SK-N-MC (cell line): Measurements from ENCODE around the gene HOATZ.

ENCODE experiments used
- DNase-seq: peaks from one replicate; pipeline ENCODE4 v3.0.0-alpha.2; 2011; ENCODE audit warnings: low read depth, low spot score
- H3K27ac ChIP-seq: fragments of 200-600 bp; sonication (generic); 2 replicates; pipeline ENCODE4 v1.5.1; 2016; ENCODE audit warnings: mixed run types
- H3K36me3 ChIP-seq: fragments of 200-600 bp; sonication (generic); 2 replicates; pipeline ENCODE4 v1.6.1; 2017; ENCODE audit warnings: antibody characterized with exemption, low read length, mixed read lengths; ENCODE audit not compliant: insufficient read depth
- H3K4me3 ChIP-seq: fragments of 200-600 bp; sonication (generic); 2 replicates; pipeline ENCODE4 v1.5.1; 2016
- H3K9ac ChIP-seq: fragments of 200-600 bp; sonication (generic); 2 replicates; pipeline ENCODE4 v1.8.0; 2017; ENCODE audit warnings: mixed run types, mixed read lengths; ENCODE audit not compliant: insufficient read length
- H3K9me3 ChIP-seq: fragments of 200-600 bp; sonication (generic); 2 replicates; pipeline ENCODE4 v1.6.1; 2017; ENCODE audit warnings: low read depth, mild to moderate bottlenecking, antibody characterized with exemption, low read length, moderate library complexity, mixed read lengths
- EZH2 ChIP-seq: fragments of 200-600 bp; sonication (generic); IDR thresholded peaks from one replicate; pipeline ENCODE4 v1.6.1; 2017; ENCODE audit warnings: antibody characterized with exemption
- FOXP2 ChIP-seq: optimal IDR thresholded peaks from 2 replicates; pipeline ENCODE3; 2011; ENCODE audit warnings: mild to moderate bottlenecking, moderate library complexity; ENCODE audit not compliant: insufficient read depth; ENCODE audit errors: extremely low read length, control extremely low read depth
- POLR2AphosphoS5 ChIP-seq: IDR thresholded peaks from 2 replicates; pipeline ENCODE4 v1.6.1; 2012; ENCODE audit warnings: mild to moderate bottlenecking, low read depth, low read length, borderline replicate concordance

HOATZ gene

GRCh38 chr11:111512296-111513239, 2.0 kb upstream of the HOATZ start, which contains the start of gene BTG4:
Gene BTG4, minus strand, starts transcription at chr11:111512386. Its CDS starts 13,610 bp downstream, at chr11:111498776.
- Histone ChIP-seq H3K9ac (no peak within 1 kb of the TSS), H3K4me3 (peak within 1 kb of the TSS; percentile 47), H3K27ac (no peak within 1 kb of the TSS)

DNA sequence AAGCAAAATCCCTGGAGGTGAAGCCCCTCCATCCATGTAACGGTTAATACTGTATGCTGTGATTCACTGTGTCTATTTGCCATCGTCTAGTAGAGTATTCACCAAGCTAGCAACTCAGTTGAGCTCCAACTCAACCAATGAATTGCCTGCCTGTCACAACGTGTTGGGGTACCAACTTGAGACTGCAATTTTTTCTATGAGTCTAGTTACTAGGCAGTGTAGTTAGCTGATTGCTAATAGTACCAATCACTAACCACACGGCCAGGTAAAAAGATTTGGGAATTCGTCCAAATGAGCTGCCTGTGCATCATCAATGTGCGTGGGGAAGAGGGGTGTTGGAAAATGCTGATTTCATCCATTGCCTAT, 1.4 kb upstream of the HOATZ start:
- Histone ChIP-seq H3K27ac (no peak overlapping the region), H3K36me3 (no peaks in the 10 kb centered on the region), H3K4me3 (peak overlapping the region; percentile 47; the same call in 1 of the 2 replicates), H3K9ac (no peak overlapping the region), H3K9me3 (no peaks in the 10 kb centered on the region)
- TF ChIP-seq FOXP2: no peak
- no peak for DNase-seq

More at GRCh38 chr11:111512296-111513239, 2.0 kb upstream of the HOATZ start, which contains the start of gene BTG4:
- Histone ChIP-seq H3K36me3 (no peaks in the 10 kb centered on the region), H3K9me3 (no peaks in the 10 kb centered on the region)
- TF ChIP-seq FOXP2: no peak
- TF ChIP-seq POLR2AphosphoS5: no peak
- TF ChIP-seq EZH2: no peak
- no peak for DNase-seq

- TF ChIP-seq EZH2 (no peak), POLR2AphosphoS5 (no peak), FOXP2 (no peak)
- H3K9ac ChIP-seq: no peak overlapping the region
- no peak overlapping the region for H3K27ac ChIP-seq
- DNase-seq: no peak
- no peak overlapping the region for H3K4me3 ChIP-seq
- no peaks in the 10 kb centered on the region for H3K36me3 ChIP-seq
- H3K9me3 ChIP-seq: no peaks in the 10 kb centered on the region
Measured at GRCh38 chr11:111515591-111515990, 1.0 kb downstream of the HOATZ start.

DNA sequence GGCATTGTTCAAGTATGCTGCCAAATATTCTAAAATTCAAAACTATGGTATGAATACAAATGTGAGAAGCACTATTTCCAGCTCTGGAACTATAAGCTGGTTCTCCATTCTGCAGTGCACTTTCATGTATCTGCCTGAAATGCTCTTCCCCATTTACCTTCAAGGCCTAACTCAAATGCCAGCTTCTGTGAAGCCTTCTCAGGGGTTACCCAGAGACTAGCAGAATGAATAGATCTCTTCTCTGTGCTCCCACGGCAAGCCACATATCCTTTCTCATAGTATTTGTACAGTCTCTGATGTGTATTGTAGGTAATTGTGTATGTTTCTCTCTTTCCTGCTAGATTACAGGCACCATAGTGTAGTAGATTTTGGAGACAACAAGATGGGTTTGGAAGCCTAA, 4.1 kb downstream of the HOATZ start:
- no peak overlapping the region for H3K4me3 ChIP-seq
- no peaks in the 10 kb centered on the region for H3K36me3 ChIP-seq
- TF ChIP-seq POLR2AphosphoS5: no peak
- no peak for TF ChIP-seq FOXP2
- TF ChIP-seq EZH2: no peak
- DNase-seq: no peak
- no peak overlapping the region for H3K27ac ChIP-seq
- H3K9me3 ChIP-seq: no peaks in the 10 kb centered on the region
- no peak overlapping the region for H3K9ac ChIP-seq

DNA sequence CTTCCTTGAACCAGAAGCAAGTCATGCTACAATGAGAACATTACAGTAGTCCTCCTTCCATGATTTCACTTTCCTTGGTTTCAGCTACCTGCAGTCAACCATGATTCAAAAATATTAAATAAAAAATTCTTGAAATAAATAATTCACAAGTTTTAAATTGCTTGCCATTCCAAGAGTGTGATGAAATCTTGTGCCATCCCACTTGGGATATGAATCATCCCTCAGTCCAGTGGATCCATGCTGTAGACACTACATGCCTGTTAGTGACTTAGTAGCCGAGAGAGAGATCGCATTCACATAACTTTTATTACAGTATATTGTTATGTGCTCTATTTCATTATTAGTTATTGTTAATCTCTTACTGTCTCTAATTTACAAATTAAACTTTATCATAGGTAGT, 6.0 kb downstream of the HOATZ start:
- TF ChIP-seq POLR2AphosphoS5 (no peak), FOXP2 (no peak), EZH2 (no peak)
- Histone ChIP-seq H3K4me3 (no peak overlapping the region), H3K36me3 (no peaks in the 10 kb centered on the region), H3K9ac (no peak overlapping the region), H3K27ac (no peak overlapping the region), H3K9me3 (no peaks in the 10 kb centered on the region)
- DNase-seq: no peak

DNA sequence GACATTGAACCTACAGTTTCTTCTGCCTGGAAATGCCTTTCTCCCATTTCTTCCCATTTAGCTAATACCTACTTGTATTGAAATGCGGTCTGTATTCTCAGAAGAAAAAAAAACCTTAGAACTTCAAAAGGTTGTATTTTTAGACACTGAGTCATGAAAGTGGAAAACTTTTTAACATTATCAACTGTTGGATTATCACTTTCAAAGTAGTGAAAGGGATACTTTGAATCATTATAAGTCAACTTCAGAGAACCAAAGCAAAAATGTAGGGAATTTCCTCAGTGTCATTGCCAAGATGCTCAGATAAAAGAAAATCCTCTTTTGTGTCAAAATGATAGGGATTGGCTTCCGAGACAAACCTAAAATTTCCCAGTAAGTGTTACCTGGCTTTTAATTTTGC, 6.6 kb downstream of the HOATZ start:
- Histone ChIP-seq H3K9ac (no peak overlapping the region), H3K27ac (no peak overlapping the region), H3K9me3 (no peaks in the 10 kb centered on the region), H3K4me3 (no peak overlapping the region), H3K36me3 (no peaks in the 10 kb centered on the region)
- DNase-seq: no peak
- no peak for TF ChIP-seq POLR2AphosphoS5
- TF ChIP-seq FOXP2: no peak
- TF ChIP-seq EZH2: no peak

GRCh38 chr11:111522426-111522825, 7.8 kb downstream of the HOATZ start:
- no peak for DNase-seq
- no peak for TF ChIP-seq EZH2
- no peak for TF ChIP-seq FOXP2
- TF ChIP-seq POLR2AphosphoS5: no peak

GRCh38 chr11:111523343-111523742, 8.8 kb downstream of the HOATZ start:
- Histone ChIP-seq H3K4me3 (no peak overlapping the region), H3K27ac (no peak overlapping the region), H3K9me3 (no peaks in the 10 kb centered on the region), H3K9ac (no peak overlapping the region), H3K36me3 (no peaks in the 10 kb centered on the region)
- no peak for DNase-seq
- no peak for TF ChIP-seq EZH2

More at GRCh38 chr11:111522426-111522825, 7.8 kb downstream of the HOATZ start:
- H3K9me3 ChIP-seq: no peaks in the 10 kb centered on the region
- H3K4me3 ChIP-seq: no peak overlapping the region
- no peaks in the 10 kb centered on the region for H3K36me3 ChIP-seq
- no peak overlapping the region for H3K27ac ChIP-seq
- no peak overlapping the region for H3K9ac ChIP-seq
